Epithelial cell of esophagus (primary cell): ENCODE results near the gene ZNF416.
A peak's percentile ranks its signal among the peaks of the same experiment; 100 is the strongest.

Experiments
- DNase-seq: peaks from one replicate; pipeline ENCODE4 v3.0.0; 2010; ENCODE audit warnings: low read depth
- H3K4me3 ChIP-seq: 2 replicates; pipeline ENCODE4 v1.5.1; 2011; ENCODE audit warnings: mild to moderate bottlenecking, low read length, control low read depth
- TF ChIP-seq, protein P1 (sequence below): IDR thresholded peaks from 2 replicates; pipeline ENCODE4 v1.5.1; 2011; ENCODE audit warnings: low read depth, mild to moderate bottlenecking, low read length, control low read depth, inconsistent platforms; ENCODE audit not compliant: insufficient read depth; ENCODE audit errors: missing control alignments

The ZNF416 gene

DNA sequence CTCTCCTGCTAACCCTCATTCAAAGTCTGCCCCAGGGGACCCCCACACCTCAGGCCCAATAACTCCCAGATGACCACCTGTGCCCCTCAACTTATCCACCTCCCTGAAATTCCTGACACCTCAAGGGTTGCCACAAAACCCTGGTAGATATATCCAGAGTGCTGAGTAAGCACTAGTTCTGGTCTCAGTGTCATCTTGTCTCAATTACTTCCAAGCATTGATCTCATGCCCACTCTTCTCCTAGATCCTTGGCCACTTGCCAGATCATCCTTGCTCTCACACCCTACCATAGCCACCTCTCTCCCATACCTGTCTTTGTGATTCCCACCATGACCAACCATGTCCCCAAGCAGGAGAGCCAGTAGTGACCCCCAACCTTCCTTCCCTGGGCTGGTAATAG lies 2.0 kb downstream of the ZNF416 start:
- TF ChIP-seq, protein P1, sequence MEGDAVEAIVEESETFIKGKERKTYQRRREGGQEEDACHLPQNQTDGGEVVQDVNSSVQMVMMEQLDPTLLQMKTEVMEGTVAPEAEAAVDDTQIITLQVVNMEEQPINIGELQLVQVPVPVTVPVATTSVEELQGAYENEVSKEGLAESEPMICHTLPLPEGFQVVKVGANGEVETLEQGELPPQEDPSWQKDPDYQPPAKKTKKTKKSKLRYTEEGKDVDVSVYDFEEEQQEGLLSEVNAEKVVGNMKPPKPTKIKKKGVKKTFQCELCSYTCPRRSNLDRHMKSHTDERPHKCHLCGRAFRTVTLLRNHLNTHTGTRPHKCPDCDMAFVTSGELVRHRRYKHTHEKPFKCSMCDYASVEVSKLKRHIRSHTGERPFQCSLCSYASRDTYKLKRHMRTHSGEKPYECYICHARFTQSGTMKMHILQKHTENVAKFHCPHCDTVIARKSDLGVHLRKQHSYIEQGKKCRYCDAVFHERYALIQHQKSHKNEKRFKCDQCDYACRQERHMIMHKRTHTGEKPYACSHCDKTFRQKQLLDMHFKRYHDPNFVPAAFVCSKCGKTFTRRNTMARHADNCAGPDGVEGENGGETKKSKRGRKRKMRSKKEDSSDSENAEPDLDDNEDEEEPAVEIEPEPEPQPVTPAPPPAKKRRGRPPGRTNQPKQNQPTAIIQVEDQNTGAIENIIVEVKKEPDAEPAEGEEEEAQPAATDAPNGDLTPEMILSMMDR = no peak
- no peak overlapping the region for H3K4me3 ChIP-seq
- no peak for DNase-seq

DNA sequence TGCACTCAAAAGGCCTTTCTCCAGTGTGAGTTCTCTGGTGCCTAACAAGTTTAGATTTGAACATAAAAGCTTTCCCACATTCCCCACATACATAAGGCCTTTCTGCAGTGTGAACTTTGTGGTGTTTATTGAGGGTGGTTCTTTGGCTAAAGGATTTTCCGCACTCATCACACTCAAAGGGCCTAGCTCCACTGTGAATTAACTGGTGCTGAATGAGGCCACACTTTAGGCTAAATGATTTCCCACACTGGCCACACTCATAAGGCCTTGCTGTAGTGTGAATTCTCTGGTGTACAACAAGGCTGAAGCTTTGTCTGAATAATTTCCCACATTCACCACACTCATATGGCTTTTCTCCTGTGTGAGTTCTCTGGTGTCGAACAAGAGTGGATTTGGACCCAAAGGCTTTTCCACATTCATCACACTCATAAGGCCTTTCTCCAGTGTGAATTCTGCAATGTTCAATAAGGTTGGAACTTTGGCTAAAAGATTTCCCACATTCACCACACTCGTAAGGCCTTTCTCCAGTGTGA lies 6.2 kb downstream of the ZNF416 start:
- no peak for DNase-seq
- TF ChIP-seq, protein P1 = no peak
- no peak overlapping the region for H3K4me3 ChIP-seq

DNA sequence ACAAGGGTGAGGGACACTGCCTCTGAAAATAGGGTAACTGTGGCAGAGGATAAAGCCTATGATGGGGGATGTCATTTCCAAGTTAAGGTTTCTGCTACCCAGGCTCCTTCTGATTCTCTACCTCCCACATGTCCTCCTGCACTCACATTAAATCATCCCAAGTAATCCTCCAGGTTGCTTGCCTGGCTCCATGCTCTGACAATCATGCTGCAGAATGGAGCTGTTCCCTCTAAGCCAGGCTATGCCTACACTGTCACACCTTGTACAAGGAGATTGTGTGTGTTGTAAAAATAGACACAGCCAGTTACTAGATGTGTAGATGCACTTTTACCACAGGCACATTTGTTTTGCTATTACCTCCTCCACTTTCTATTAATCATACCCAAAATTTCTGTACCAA lies 8.0 kb downstream of the ZNF416 start:
- TF ChIP-seq, protein P1 = no peak
- H3K4me3 ChIP-seq = no peak overlapping the region
- no peak for DNase-seq

DNA sequence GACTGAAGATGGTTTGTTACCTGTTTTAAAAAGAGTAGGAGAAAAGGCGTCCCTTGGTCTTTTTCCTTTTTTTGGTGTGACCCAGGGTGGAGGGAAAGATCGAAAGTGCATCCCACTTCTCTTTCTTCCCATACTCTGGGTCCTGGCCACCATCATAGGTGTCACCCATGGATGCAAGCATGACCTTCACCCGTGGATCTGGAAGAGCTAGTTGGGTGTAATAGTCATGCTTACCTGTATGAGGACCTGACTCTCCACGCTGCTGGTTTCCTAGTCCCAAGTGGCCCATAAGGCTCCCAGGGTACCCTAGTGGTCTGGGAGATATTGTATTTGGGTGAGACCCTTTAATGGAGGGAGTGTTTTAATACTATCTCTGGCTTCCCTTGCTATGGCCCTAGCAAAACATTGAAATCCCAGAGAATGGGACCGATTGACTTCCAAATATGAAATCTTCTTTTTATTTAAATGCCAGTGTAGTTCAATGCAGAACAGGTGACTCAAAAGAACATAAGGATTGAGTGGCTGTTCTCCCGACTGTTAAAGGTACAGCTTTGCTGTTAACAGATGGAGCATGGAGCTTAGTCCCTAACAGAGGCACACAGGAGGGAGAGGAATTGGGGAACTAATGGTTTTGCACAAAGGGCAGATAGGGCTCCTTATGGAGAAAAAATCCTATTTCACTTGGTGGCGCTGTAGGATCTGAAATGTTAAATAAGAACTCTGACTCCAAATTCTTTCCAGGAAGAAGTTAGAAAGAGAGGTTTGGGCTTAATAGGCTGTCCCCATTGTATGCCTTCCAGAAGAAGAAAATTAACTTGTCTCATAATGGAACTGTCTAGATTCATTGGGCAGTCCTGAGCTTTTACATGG lies 12.1 kb downstream of the ZNF416 start:
- H3K4me3 ChIP-seq = no peak overlapping the region
- TF ChIP-seq, protein P1 = no peak
- DNase-seq = peak; percentile 57

DNA sequence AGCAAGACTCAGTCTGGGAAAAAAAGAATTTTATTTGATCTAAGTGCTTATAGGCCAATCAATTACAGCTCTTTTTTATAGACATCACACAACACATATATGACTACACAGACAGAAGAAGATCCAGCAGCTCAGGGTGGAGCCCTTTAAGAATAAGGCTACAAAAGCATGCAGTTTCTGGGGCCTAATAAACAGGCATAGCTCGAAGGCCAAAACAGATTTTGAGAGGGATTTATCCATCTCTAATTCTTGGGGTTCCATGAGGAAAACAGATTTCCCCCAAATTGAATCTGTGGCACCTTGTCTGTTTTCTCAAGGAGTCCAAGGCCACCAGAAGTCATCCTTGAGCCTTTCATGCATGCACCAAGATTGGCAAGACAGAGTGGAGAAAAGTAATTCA lies 15.2 kb downstream of the ZNF416 start:
- TF ChIP-seq, protein P1 = no peak
- H3K4me3 ChIP-seq = no peak overlapping the region
- DNase-seq = no peak

DNA sequence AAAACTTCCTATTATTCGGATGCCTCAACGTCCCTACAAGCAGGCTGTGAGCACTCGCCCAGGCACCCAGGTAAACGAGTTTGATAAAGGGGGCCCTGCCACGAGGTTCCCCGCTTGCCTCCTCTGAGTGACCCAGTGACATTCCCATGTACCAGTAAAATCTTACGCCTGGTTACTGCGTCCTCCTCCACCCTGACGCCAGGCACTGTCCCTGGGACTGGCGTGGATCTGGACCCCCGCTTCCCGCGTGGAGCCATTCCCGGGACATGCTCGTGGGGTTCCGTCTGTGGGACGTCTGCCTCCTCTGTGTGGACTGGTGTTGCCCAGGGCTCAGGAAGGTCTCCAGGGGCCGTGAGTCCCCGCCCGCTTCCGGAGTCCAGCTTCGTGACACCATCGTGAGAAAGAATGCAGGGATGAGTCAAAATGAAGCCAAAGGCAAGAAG lies 18.6 kb downstream of the ZNF416 start:
- TF ChIP-seq, protein P1 = no peak
- peak overlapping the region; percentile 90 for H3K4me3 ChIP-seq
- DNase-seq = peak; percentile 67
